Forelimb muscle (tissue), 1 donor: ENCODE results near the gene LRP1B. TPM values are rescaled to one million over a fixed set of nuclear protein-coding genes. Genes with fewer than 3 reads are reported as not detected.

Experiments used
- DNase-seq: peaks from one replicate; pipeline ENCODE4 v3.0.0-alpha.2; 2013; ENCODE audit warnings: low read depth
- polyA plus RNA-seq: library from polyadenylated mRNA; unstranded; fragments of 120-200 nt; gene quantifications from one replicate; pipeline ENCODE4 v1.2.1, GENCODE V29; 2013; ENCODE audit not compliant: insufficient read length

Gene LRP1B
- polyA plus RNA-seq, 1 donor = 2.2 TPM

- no peak for DNase-seq
Measured at GRCh38 chr2:141519906-141520305, 610.9 kb downstream of the LRP1B start.

- DNase-seq = no peak
Measured at GRCh38 chr2:141517852-141518421, 612.9 kb downstream of the LRP1B start.

GRCh38 chr2:141517180-141517851 is 613.5 kb downstream of the LRP1B start:
- DNase-seq = no peak

- no peak for DNase-seq
Measured at GRCh38 chr2:141515931-141516330, 614.9 kb downstream of the LRP1B start.

GRCh38 chr2:141513853-141514252 is 617.0 kb downstream of the LRP1B start:
- no peak for DNase-seq

- DNase-seq = no peak
Measured at GRCh38 chr2:141508806-141509595, 621.8 kb downstream of the LRP1B start.

- DNase-seq = no peak
Measured at GRCh38 chr2:141508086-141508752, 622.6 kb downstream of the LRP1B start.

GRCh38 chr2:141506135-141506534 is 624.7 kb downstream of the LRP1B start:
- no peak for DNase-seq

GRCh38 chr2:141501752-141502151 is 629.1 kb downstream of the LRP1B start:
- no peak for DNase-seq

- DNase-seq = no peak
Measured at GRCh38 chr2:141499123-141499522, 631.7 kb downstream of the LRP1B start.

GRCh38 chr2:141498561-141498960 is 632.3 kb downstream of the LRP1B start:
- no peak for DNase-seq

GRCh38 chr2:141497272-141497671 is 633.5 kb downstream of the LRP1B start:
- DNase-seq = no peak

GRCh38 chr2:141496810-141497209 is 634.0 kb downstream of the LRP1B start:
- no peak for DNase-seq

- no peak for DNase-seq
Measured at GRCh38 chr2:141493936-141494335, 636.9 kb downstream of the LRP1B start.

- DNase-seq = no peak
Measured at GRCh38 chr2:141492816-141493215, 638.0 kb downstream of the LRP1B start.

- DNase-seq = no peak
Measured at GRCh38 chr2:141490886-141491285, 639.9 kb downstream of the LRP1B start.

GRCh38 chr2:141482697-141483096 is 648.1 kb downstream of the LRP1B start:
- DNase-seq = no peak

GRCh38 chr2:141475801-141476200 is 655.0 kb downstream of the LRP1B start:
- no peak for DNase-seq

GRCh38 chr2:141468761-141469160 is 662.1 kb downstream of the LRP1B start:
- DNase-seq = no peak

- DNase-seq = no peak
Measured at GRCh38 chr2:141467331-141467730, 663.5 kb downstream of the LRP1B start.

GRCh38 chr2:141464995-141465394 is 665.8 kb downstream of the LRP1B start:
- DNase-seq = no peak

- no peak for DNase-seq
Measured at GRCh38 chr2:141458351-141458750, 672.5 kb downstream of the LRP1B start.
